Daoy (cell line): ENCODE measurements around the gene TMEM119. TPM values are rescaled to one million over a fixed set of nuclear protein-coding genes. Genes with fewer than 3 reads are reported as not detected.
A peak's percentile ranks its signal among the peaks of the same experiment; 100 is the strongest.
"Not testable (repeated sequence)": the region's sequence is repeated elsewhere in the genome, so short reads cannot be mapped to it uniquely, and the experiment has no call there.

Experiments used
- DNase-seq: peaks from one replicate; pipeline ENCODE4 v3.0.0-alpha.2; 2015; ENCODE audit warnings: low read depth
- total RNA-seq: library from RNA; depleted of rRNA; stranded (reverse); fragments of >200 nt; shearing (Covaris generic); gene quantifications from 2 replicates; pipeline ENCODE4 v1.2.3, GENCODE V29; 2014

The TMEM119 gene
- total RNA-seq, 1 experiment from 2014 or later, result 1.1 TPM

GRCh38 chr12:108635201-108635996 lies 37.5 kb upstream of the TMEM119 start:
- no peak for DNase-seq

- no peak for DNase-seq
Measured at GRCh38 chr12:108634341-108634751, 36.5 kb upstream of the TMEM119 start.

- DNase-seq, result no peak
Measured at GRCh38 chr12:108633534-108634248, 35.8 kb upstream of the TMEM119 start, which contains the start of gene SELPLG. TSS of gene SELPLG (minus strand) at chr12:108633894. CDS start at chr12:108624307, 9,587 bp downstream.

GRCh38 chr12:108633081-108633533 lies 35.2 kb upstream of the TMEM119 start:
- DNase-seq, result no peak

- not testable (repeated sequence) for DNase-seq
Measured at GRCh38 chr12:108631261-108631660, 33.4 kb upstream of the TMEM119 start.

- peak; percentile 87 for DNase-seq
Measured at GRCh38 chr12:108630481-108631207, 32.8 kb upstream of the TMEM119 start.

- peak; percentile 89 for DNase-seq
Measured at GRCh38 chr12:108629824-108630476, 32.1 kb upstream of the TMEM119 start.

GRCh38 chr12:108629151-108629550 lies 31.3 kb upstream of the TMEM119 start:
- no peak for DNase-seq

- DNase-seq, result no peak
Measured at GRCh38 chr12:108627134-108627920, 29.4 kb upstream of the TMEM119 start.

- DNase-seq, result no peak
Measured at GRCh38 chr12:108625228-108625627, 27.3 kb upstream of the TMEM119 start.

GRCh38 chr12:108623577-108623976 lies 25.7 kb upstream of the TMEM119 start:
- no peak for DNase-seq

- no peak for DNase-seq
Measured at GRCh38 chr12:108622921-108623514, 25.1 kb upstream of the TMEM119 start.

GRCh38 chr12:108622421-108622820 lies 24.5 kb upstream of the TMEM119 start:
- DNase-seq, result peak; percentile 69

- DNase-seq, result no peak
Measured at GRCh38 chr12:108621161-108621560, 23.3 kb upstream of the TMEM119 start.

- no peak for DNase-seq
Measured at GRCh38 chr12:108620236-108620879, 22.5 kb upstream of the TMEM119 start.

- DNase-seq, result no peak
Measured at GRCh38 chr12:108619369-108620160, 21.7 kb upstream of the TMEM119 start.

- DNase-seq, result not testable (repeated sequence)
Measured at GRCh38 chr12:108618953-108619274, 21.0 kb upstream of the TMEM119 start.

- DNase-seq, result peak; percentile 91
Measured at GRCh38 chr12:108618079-108618952, 20.4 kb upstream of the TMEM119 start.
